ENCODE data around the gene LRMDA. TPM values are rescaled to one million over a fixed set of nuclear protein-coding genes. Genes with fewer than 3 reads are reported as not detected.

The LRMDA gene
- total and polyA plus RNA-seq, 2 donors (not counting 1 experiment from before 2014, with no cell fraction given), result 0.12 TPM; not detected in 1

DNA sequence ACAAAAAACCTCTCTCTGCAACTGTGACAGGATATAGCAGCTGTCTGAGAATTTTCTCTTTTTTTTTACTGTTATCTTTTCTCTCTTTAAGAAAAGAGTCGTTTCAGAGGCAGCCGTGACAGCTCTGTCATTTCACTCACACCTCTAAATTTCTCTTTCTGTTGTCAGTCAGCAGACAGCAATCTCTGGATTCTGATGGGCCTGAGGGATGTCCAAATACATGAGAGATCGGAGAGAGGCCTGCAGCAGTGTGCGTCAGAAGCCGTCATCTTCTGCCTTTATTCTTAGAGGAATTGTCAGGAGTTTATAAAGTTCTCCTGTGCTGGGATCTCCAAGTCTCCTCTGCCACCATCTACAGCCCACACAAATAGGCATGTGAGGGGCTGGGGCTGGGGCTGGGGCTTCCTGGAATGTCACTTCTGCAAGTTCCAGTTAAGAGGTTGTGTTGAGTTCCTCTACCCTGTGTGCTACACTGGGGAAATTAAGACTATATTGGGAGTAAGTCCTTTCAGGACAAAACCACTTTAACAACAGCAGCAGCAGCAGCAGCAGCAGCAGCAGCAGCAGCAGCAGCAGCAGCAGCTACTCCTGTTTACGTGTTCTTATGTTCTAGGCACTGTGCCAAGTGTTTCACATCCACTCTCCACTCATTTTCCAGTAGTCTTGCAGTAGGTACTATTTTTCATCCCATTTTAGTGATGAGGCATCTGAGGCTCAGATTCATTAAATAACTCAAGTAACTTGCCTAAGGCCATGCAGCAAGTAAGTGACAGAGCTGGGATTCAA lies 541.3 kb downstream of the LRMDA start:
- ChIA-PET POLR2A (no interaction called here), CTCF (no interaction called here)
- DNase-seq (no peak), ATAC-seq (ENCODE audit: low read depth) (no peak)
- H3K27me3 Mint-ChIP-seq, result no peaks in the 10 kb centered on the region
- WGBS (ENCODE audit: insufficient coverage), result 80% methylated on average over 1 of the region's 6 CpGs
- no peak overlapping the region for H3K4me3 Mint-ChIP-seq
- Histone ChIP-seq H3K27me3 (replicated peaks in 1 of 4; ENCODE audit: control extremely low read depth in 1 of 4, control insufficient read depth in 3 of 4, insufficient read depth in 4 of 4, low read length in 3 of 4) (no peaks in the 10 kb centered on the region), H3K36me3 (replicated peaks in 1 of 2; ENCODE audit: control extremely low read depth in 1 of 2, control insufficient read depth in 1 of 2, extremely low read depth in 1 of 2, insufficient read depth in 2 of 2, low read length in 1 of 2) (no peaks in the 10 kb centered on the region), H3K79me2 (ENCODE audit: control insufficient read depth, insufficient read depth, low read length) (no peaks in the 10 kb centered on the region), H3K9ac (ENCODE audit: low read length) (no peak overlapping the region), H3K27ac (ENCODE audit: low read length in 2 of 2) (no peak overlapping the region), H3K4me1 (ENCODE audit: control insufficient read depth in 2 of 2, insufficient read depth in 2 of 2, low read length in 2 of 2) (no peaks in the 10 kb centered on the region), H3K4me2 (replicated peaks; ENCODE audit: low read depth, low read length, poor library complexity, severe bottlenecking) (no peak overlapping the region), H2AFZ (ENCODE audit: insufficient read depth, low read depth, low read length, poor library complexity, severe bottlenecking) (no peak overlapping the region), H3K4me3 (ENCODE audit: control extremely low read depth in 1 of 5, extremely low read depth in 1 of 5, insufficient read depth in 1 of 5, low read depth in 2 of 5, low read length in 4 of 5) (no peak overlapping the region), H4K20me1 (ENCODE audit: control insufficient read depth, insufficient read depth, low read length, poor library complexity, severe bottlenecking) (no peaks in the 10 kb centered on the region), H3K9me3 (ENCODE audit: control extremely low read depth in 1 of 3, control insufficient read depth in 2 of 3, insufficient read depth in 1 of 3, low read length in 2 of 3) (peaks cover 0 to 5% (median 0%) of the 10 kb centered on the region in 3 donors)
- no peaks in the 10 kb centered on the region for H3K4me1 Mint-ChIP-seq
- no peak overlapping the region for H3K27ac Mint-ChIP-seq
- intact Hi-C loops (cut with micrococcal nuclease), result no loop called here
- H3K9me3 Mint-ChIP-seq (ENCODE audit: insufficient read depth), result no peaks in the 10 kb centered on the region
- TF ChIP-seq, protein P1, sequence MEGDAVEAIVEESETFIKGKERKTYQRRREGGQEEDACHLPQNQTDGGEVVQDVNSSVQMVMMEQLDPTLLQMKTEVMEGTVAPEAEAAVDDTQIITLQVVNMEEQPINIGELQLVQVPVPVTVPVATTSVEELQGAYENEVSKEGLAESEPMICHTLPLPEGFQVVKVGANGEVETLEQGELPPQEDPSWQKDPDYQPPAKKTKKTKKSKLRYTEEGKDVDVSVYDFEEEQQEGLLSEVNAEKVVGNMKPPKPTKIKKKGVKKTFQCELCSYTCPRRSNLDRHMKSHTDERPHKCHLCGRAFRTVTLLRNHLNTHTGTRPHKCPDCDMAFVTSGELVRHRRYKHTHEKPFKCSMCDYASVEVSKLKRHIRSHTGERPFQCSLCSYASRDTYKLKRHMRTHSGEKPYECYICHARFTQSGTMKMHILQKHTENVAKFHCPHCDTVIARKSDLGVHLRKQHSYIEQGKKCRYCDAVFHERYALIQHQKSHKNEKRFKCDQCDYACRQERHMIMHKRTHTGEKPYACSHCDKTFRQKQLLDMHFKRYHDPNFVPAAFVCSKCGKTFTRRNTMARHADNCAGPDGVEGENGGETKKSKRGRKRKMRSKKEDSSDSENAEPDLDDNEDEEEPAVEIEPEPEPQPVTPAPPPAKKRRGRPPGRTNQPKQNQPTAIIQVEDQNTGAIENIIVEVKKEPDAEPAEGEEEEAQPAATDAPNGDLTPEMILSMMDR (IDR thresholded peaks at IDR 0.05), result no peak
- no peak for TF ChIP-seq EZH2 (IDR thresholded peaks at IDR 0.05; ENCODE audit: borderline replicate concordance, insufficient read depth, low read depth, low read length, poor library complexity, severe bottlenecking)

DNA sequence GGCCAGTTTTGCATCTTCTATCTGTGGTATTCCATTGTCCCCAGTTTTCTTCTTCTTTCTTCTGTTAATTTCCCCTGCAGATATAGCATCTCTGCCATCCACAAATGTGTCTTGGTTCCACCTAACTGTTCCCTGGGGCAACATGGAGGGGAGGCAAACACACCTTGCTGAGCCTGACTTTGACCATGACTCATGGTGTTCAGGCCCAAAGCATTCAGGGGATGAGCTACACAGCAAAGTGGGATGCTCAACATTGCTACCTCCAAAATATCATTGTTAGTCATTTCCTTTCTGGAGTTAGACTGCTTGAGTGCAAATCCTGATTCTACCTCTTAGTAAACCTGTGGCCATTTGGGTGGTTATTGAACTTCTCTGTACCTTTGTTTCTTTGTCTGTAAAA lies 542.7 kb downstream of the LRMDA start:
- Histone ChIP-seq H3K36me3 (replicated peaks in 1 of 2; ENCODE audit: control extremely low read depth in 1 of 2, control insufficient read depth in 1 of 2, extremely low read depth in 1 of 2, insufficient read depth in 2 of 2, low read length in 1 of 2) (no peaks in the 10 kb centered on the region), H4K20me1 (ENCODE audit: control insufficient read depth, insufficient read depth, low read length, poor library complexity, severe bottlenecking) (no peaks in the 10 kb centered on the region), H3K4me3 (ENCODE audit: control extremely low read depth in 1 of 5, extremely low read depth in 1 of 5, insufficient read depth in 1 of 5, low read depth in 2 of 5, low read length in 4 of 5) (no peak overlapping the region), H3K27ac (ENCODE audit: low read length in 2 of 2) (no peak overlapping the region), H3K4me1 (ENCODE audit: control insufficient read depth in 2 of 2, insufficient read depth in 2 of 2, low read length in 2 of 2) (no peaks in the 10 kb centered on the region), H3K27me3 (replicated peaks in 1 of 4; ENCODE audit: control extremely low read depth in 1 of 4, control insufficient read depth in 3 of 4, insufficient read depth in 4 of 4, low read length in 3 of 4) (no peaks in the 10 kb centered on the region), H3K9me3 (ENCODE audit: control extremely low read depth in 1 of 3, control insufficient read depth in 2 of 3, insufficient read depth in 1 of 3, low read length in 2 of 3) (no peaks in the 10 kb centered on the region), H3K79me2 (ENCODE audit: control insufficient read depth, insufficient read depth, low read length) (no peaks in the 10 kb centered on the region), H3K4me2 (replicated peaks; ENCODE audit: low read depth, low read length, poor library complexity, severe bottlenecking) (no peak overlapping the region), H2AFZ (ENCODE audit: insufficient read depth, low read depth, low read length, poor library complexity, severe bottlenecking) (no peak overlapping the region), H3K9ac (ENCODE audit: low read length) (no peak overlapping the region)
- no peaks in the 10 kb centered on the region for H3K9me3 Mint-ChIP-seq (ENCODE audit: insufficient read depth)
- no peaks in the 10 kb centered on the region for H3K4me1 Mint-ChIP-seq
- DNase-seq, result no peak
- POLR2A ChIA-PET, result no interaction called here
- intact Hi-C loops (cut with micrococcal nuclease), result no loop called here
- H3K4me3 Mint-ChIP-seq, result no peak overlapping the region
- no peak for ATAC-seq (ENCODE audit: low read depth)
- H3K27ac Mint-ChIP-seq, result no peak overlapping the region
- no peak for TF ChIP-seq EZH2 (IDR thresholded peaks at IDR 0.05; ENCODE audit: borderline replicate concordance, insufficient read depth, low read depth, low read length, poor library complexity, severe bottlenecking)
- TF ChIP-seq, protein P1 (IDR thresholded peaks at IDR 0.05), result no peak
- CTCF ChIA-PET, result no interaction called here
- H3K27me3 Mint-ChIP-seq, result no peaks in the 10 kb centered on the region
